ENCODE measurements around the gene CXorf66. TPM values are rescaled to one million over a fixed set of nuclear protein-coding genes. Genes with fewer than 3 reads are reported as not detected.
"Not testable (repeated sequence)": the region's sequence is repeated elsewhere in the genome, so short reads cannot be mapped to it uniquely, and the experiment has no call there.

The CXorf66 gene
- total and polyA plus RNA-seq, 8 donors = not detected

GRCh38 chrX:139924069-139924695 is 41.1 kb downstream of the CXorf66 start:
- H3K27ac ChIP-seq = peak overlapping the region in 1 of 5 donors; percentile 27
- WGBS, 5 donors = 59 to 64% (median 60%) methylated on average over 5 of the region's 5 CpGs
- no peaks in the 10 kb centered on the region for H3K9me3 ChIP-seq
- H3K4me3 ChIP-seq = no peak overlapping the region
- no peaks in the 10 kb centered on the region for H3K27me3 ChIP-seq
- intact Hi-C loops (cut with DNase I; ENCODE audit: low total_unique reads) = no loop called here
- no peak for DNase-seq
- peaks cover 0 to 19% (median 7%) of the 10 kb centered on the region in 4 donors for H3K4me1 ChIP-seq
- H3K36me3 ChIP-seq = no peaks in the 10 kb centered on the region
- no peak for TF ChIP-seq CTCF (IDR thresholded peaks at IDR 0.05)

- H3K27ac ChIP-seq; H3K9me3 ChIP-seq; H3K4me3 ChIP-seq; H3K36me3 ChIP-seq; H3K27me3 ChIP-seq; intact Hi-C loops (cut with DNase I; ENCODE audit: low total_unique reads); DNase-seq: not testable (repeated sequence)
- H3K4me1 ChIP-seq = peaks cover 0 to 17% (median 6%) of the 10 kb centered on the region in 4 donors
- WGBS, 5 donors = 71 to 93% (median 83%) methylated on average over 5 to 6 of the region's 6 CpGs
Measured at GRCh38 chrX:139921142-139921541, 44.2 kb downstream of the CXorf66 start.

- TF ChIP-seq POLR2A (IDR thresholded peaks at IDR 0.05) (no peak), EP300 (IDR thresholded peaks at IDR 0.05) (no peak), CTCF (IDR thresholded peaks at IDR 0.05) (no peak), POLR2AphosphoS5 (IDR thresholded peaks at IDR 0.05) (no peak)
- H3K27me3 ChIP-seq = no peaks in the 10 kb centered on the region
- 22 to 62% (median 60%) methylated on average over 1 of the region's 1 CpG for WGBS, 5 donors
- H3K27ac ChIP-seq = no peak overlapping the region
- intact Hi-C loops (cut with DNase I; ENCODE audit: low total_unique reads) = no loop called here
- no peak overlapping the region for H3K4me3 ChIP-seq
- no peak for DNase-seq
- H3K4me1 ChIP-seq = peaks cover 0 to 10% (median 2%) of the 10 kb centered on the region in 4 donors
- no peaks in the 10 kb centered on the region for H3K36me3 ChIP-seq
- H3K9me3 ChIP-seq = no peaks in the 10 kb centered on the region
Measured at GRCh38 chrX:139920316-139920715, 45.0 kb downstream of the CXorf66 start.

- no peaks in the 10 kb centered on the region for H3K9me3 ChIP-seq
- no peak overlapping the region for H3K4me3 ChIP-seq
- H3K36me3 ChIP-seq = no peaks in the 10 kb centered on the region
- intact Hi-C loops (cut with DNase I; ENCODE audit: low total_unique reads) = no loop called here
- 83 to 100% (median 90%) methylated on average over 1 of the region's 1 CpG for WGBS, 5 donors
- TF ChIP-seq CTCF (IDR thresholded peaks at IDR 0.05) = no peak
- no peak for TF ChIP-seq EP300 (IDR thresholded peaks at IDR 0.05)
- TF ChIP-seq POLR2AphosphoS5 (IDR thresholded peaks at IDR 0.05) = no peak
- no peak for TF ChIP-seq POLR2A (IDR thresholded peaks at IDR 0.05)
- no peaks in the 10 kb centered on the region for H3K4me1 ChIP-seq
- H3K27ac ChIP-seq = no peak overlapping the region
- no peak for DNase-seq
- H3K27me3 ChIP-seq = no peaks in the 10 kb centered on the region
Measured at GRCh38 chrX:139914421-139914820, 50.9 kb downstream of the CXorf66 start.

GRCh38 chrX:139909712-139910111 is 55.6 kb downstream of the CXorf66 start:
- TF ChIP-seq CTCF (IDR thresholded peaks at IDR 0.05) (no peak), POLR2A (IDR thresholded peaks at IDR 0.05) (no peak)
- no peaks in the 10 kb centered on the region for H3K9me3 ChIP-seq
- intact Hi-C loops (cut with DNase I; ENCODE audit: low total_unique reads) = no loop called here
- no peak overlapping the region for H3K27ac ChIP-seq
- no peak for DNase-seq
- WGBS, 5 donors = 47 to 74% (median 70%) methylated on average over 3 of the region's 3 CpGs
- H3K27me3 ChIP-seq = no peaks in the 10 kb centered on the region
- no peaks in the 10 kb centered on the region for H3K36me3 ChIP-seq
- H3K4me1 ChIP-seq = peaks cover 0 to 7% (median 0%) of the 10 kb centered on the region in 4 donors
- H3K4me3 ChIP-seq = no peak overlapping the region

Measured in stomach (tissue), 9 donors.